Left ventricle myocardium superior (tissue), 1 donor: Measurements from ENCODE around the gene ABI3BP. TPM values are rescaled to one million over a fixed set of nuclear protein-coding genes. Genes with fewer than 3 reads are reported as not detected.

Experiments used
- ATAC-seq: fragments of 200-7000 bp; cut with Tn5 transposase; one replicate; pipeline ENCODE4 v1.9.1; 2020; ENCODE audit warnings: mild to moderate bottlenecking, moderate library complexity
- DNase-seq: peaks from one replicate; pipeline ENCODE4 v3.0.0-alpha.2; 2020
- intact Hi-C: fragments of 100-400 bp; cut with micrococcal nuclease; formaldehyde crosslinking; loops from one replicate; pipeline ENCODE4 v1.11.0; 2022
- total RNA-seq: library from RNA; stranded (reverse); fragmentation: NEBNext Ultra II Directional; extraction: Animal tissue kit (Norgen Biotek cat#: 25700); gene quantifications from one replicate; pipeline ENCODE4 v1.2.1, GENCODE V29; 2021
- donor health status: DM: no; HTN: yes; CAD: no; lungs with severe emphysema.

ABI3BP gene
- total RNA-seq, 1 donor from 2014 or later, result 23.4 TPM

DNA sequence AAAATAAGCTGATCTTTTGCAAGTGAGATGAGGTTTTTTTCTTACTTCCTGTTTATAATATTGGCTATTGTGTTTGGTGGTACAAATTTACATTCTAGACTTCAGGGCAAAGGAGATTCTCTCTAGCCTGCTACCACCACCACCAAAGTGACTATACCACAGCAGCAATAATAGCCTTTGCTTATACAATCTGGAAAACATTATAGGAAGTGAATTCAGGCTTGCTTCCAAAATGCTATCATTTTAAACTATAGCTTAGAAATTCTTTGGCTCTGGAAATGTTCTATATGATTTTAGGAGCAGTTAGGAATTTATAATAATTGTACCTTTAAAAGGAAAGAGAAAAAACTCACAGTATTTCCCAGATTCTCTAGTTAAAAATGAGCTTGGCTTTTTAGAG, 189.5 kb downstream of the ABI3BP start:
- no peak for ATAC-seq
- DNase-seq, result no peak
- intact Hi-C loops, result no loop called here

DNA sequence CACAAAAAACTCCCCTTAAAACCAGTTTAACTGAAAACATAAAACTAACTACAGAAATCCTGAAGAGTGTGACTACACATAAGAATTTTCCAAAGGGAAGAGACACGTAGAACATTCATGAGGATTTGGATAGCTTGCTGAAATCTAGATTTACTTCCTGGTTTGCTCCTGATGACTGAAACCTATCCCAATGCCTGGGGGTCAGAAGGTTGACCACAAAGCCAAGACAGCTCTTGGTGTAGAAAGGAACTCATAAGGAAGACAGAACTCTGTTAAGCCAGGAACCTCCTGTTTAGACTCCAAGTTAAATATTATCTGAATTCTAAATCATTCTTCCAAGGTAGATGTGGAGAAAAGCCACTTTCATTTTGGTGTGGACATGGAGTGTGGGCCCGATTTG, 191.1 kb downstream of the ABI3BP start:
- DNase-seq (no peak), ATAC-seq (no peak)
- intact Hi-C loops, result no loop called here

DNA sequence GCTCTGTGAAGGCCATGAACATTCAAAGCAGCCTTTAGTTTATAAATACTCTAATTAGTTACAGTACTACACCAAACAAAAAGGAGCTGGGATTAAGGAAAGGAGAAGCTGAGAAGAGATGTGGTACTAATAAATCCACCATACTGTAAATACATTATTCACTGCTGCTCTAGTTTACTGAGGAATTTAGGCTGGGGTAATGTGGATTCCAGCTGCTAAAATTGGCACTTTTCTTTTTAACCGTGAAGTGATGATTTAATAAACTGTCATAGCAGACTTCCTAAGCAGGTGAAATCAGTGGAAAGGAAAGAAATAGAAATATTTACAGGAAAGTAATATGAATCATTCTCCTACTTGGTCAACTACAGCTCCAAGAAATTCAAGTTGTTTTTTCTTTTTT, 195.2 kb downstream of the ABI3BP start:
- ATAC-seq, result no peak
- intact Hi-C loops, result loop anchor here (10.0 kb wide), 1 partner anchor 333 kb away; no protein-coding TSS in a partner anchor

DNA sequence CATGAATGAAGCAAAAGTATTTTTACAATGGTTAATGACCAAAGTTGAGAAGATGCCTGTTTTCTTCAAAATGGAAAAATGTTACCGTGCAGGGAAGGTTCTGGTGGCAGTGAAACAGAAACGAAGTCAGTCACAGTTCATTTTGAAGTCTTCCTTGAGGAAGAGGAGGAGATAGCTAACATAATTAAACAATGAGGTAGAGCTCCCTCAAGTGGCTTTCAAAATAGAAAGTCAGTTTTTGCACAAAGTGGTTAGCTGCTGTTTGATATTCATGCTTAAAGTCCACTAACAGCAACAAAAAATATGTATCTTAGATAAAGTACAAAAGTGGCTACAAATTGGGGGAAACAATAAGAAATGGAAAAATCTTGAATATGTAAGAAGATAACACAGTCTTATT, 196.7 kb downstream of the ABI3BP start:
- ATAC-seq (peak; percentile 38), DNase-seq (no peak)
- intact Hi-C loops, result loop anchor here (10.0 kb wide), 1 partner anchor 332 kb away; no protein-coding TSS in a partner anchor

More for the DNA sequence above, 195.2 kb downstream of the ABI3BP start:
- DNase-seq, result no peak

DNA sequence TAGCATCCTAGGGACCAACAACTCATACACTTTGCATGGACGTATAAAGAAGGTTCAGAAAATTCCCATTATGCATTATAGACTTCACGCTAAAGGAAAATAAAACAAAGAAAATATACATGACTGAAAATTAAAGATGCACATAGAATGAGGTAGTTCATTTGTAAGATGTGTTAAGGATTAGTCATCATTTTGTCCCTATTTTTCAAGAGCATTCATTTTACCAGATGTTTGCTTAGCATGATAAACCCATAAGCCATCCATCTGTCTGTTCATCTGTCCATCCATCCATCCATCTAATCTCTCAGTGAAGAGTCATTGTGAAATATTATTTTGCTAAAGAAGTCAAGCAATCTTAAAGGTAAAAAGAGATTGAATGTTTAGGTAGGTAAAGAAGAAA, 203.6 kb downstream of the ABI3BP start:
- no peak for DNase-seq
- ATAC-seq, result no peak
- intact Hi-C loops, result no loop called here

DNA sequence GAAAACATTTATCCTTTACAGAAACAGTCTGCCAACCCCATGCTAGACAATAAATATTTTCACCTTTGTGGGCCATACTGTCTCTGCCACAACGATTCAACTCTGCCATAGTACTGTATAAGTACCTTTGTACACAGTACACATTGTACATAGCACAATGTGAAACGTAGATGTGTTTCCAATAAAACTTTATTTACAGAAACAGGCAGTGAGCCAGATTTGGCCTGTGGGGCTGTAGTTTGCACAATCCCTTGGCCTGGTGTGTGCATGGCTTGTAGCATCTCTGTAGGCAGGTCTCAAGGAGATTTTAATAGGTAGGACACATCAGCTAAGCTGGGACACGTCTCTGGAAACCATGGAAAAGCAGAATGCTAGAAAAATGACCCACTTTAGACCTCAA, 209.6 kb downstream of the ABI3BP start:
- DNase-seq, result no peak
- intact Hi-C loops, result no loop called here
- no peak for ATAC-seq

DNA sequence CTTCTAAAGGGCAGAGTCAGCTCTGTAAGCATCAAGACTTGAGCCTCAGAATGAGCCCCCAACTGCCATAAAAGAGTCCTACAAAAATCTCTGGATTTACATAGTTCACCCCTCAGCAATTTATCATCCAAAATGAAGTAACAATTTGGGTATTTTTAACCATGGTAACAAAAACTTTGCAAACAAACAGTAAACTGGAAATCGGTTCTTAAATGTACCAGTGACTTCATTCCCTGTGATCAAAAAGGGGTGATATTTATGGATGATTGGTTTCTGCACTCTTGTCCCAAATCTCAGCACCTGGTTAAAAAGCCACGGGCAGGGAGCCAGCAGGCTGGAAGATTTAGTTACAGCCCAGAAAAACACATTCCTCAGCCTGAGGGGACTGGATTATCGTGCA, 210.3 kb downstream of the ABI3BP start:
- ATAC-seq, result peak; percentile 13
- intact Hi-C loops, result no loop called here
- DNase-seq, result no peak

DNA sequence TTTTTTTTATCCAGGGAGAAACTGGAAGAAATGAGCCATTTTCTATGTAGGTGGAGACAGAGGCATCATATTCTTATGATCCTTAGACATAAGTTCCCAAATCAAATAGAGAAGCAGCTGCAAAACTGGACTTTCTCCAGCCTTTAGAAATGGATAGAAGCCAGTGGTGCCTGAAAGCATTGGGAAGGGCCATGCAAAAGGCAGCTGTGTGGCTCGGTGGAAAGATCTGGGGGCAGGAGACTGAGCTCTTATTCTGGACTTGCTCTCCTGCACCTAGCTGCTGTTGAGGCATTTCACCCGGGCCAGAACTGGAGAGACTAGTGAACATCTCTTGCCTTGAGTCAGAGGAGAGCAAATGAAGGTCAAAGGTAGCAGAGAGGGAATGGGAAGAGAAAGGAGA, 210.9 kb downstream of the ABI3BP start:
- DNase-seq, result no peak

DNA sequence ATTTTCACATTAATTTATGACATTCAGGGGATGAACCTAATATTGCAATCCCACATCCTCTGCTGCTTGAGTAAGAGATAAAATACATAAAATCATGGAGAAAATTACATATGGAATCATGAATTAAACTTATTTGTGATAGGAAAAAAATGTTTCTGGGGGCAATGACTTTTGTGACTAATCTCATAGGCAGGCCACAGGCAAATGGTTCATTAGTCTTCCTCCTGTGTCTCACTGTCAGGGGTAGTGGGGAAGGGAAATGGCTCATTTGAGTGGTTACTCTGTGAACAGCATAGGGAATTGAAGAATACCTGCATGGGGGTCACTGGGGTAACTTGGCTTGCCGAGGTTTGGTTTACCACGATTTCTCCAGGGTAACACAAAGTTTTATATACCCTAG, 211.9 kb downstream of the ABI3BP start:
- intact Hi-C loops, result no loop called here
- DNase-seq, result no peak
- ATAC-seq, result no peak

More for the DNA sequence above, 210.9 kb downstream of the ABI3BP start:
- intact Hi-C loops, result no loop called here
- peak; percentile 61 for ATAC-seq

DNA sequence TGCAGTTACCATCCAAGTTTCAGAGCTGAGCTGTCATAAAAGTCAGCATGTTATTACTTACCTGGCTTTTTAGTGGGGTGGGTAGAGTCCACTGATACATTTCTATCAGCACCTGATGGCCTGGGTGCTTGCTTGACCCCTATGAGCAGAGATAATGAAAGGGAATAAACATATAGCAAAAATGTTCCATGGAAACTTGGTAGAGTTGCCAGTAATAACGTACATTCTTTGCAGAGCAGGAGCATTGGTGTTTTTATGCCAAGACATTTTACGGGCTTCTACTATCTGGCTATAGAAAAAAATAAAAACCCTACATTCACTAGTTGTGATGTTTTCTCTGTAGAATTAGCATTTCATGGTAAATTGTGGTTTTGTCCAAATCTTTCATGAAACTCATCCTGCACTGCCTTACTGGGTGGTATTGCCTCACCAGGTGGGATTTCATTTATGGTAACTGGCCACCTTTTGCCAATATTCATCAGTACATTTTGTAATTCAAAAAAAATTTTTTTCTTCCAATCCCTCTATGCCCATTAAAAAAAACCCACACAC, 213.1 kb downstream of the ABI3BP start:
- ATAC-seq (no peak), DNase-seq (no peak)
- intact Hi-C loops, result no loop called here

DNA sequence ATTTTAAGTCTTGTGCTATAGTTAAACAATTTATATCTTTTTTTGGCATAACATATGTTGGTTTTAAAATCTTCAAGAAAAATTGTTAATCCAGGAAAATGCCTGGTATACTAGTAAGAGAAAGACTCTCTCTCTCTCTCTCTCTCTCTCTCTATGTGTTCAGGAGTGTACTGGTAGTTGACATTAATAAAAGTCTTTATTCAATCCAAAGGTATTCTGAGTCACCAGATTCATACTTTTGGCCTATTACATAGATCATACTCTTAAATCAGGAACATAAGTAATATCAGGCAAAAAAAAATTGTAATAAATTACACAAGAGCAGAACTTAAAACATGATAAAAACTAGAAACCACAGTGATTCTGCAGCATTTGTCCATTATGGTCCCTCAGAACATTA, 213.7 kb downstream of the ABI3BP start:
- ATAC-seq, result no peak
- no peak for DNase-seq
- intact Hi-C loops, result no loop called here

DNA sequence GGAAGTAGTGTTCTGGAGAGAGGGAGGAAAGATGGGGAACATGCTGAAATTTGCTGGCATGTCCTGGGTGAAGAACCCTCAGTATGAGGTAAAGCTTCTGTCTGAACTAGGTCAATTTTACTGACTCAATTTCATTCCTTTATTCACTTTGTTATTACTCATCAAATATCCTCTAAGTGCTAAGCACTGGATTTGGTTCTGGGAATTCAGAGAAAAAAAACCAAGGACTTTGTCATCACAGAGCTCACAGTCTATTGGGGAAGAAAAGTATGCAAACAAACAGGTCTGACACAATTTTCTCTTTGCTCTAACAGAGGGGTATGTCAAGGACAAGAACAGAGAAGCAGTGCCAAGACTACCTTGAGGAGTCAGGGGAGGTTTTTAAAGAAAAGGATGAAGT, 215.9 kb downstream of the ABI3BP start:
- DNase-seq (no peak), ATAC-seq (no peak)
- intact Hi-C loops, result no loop called here

DNA sequence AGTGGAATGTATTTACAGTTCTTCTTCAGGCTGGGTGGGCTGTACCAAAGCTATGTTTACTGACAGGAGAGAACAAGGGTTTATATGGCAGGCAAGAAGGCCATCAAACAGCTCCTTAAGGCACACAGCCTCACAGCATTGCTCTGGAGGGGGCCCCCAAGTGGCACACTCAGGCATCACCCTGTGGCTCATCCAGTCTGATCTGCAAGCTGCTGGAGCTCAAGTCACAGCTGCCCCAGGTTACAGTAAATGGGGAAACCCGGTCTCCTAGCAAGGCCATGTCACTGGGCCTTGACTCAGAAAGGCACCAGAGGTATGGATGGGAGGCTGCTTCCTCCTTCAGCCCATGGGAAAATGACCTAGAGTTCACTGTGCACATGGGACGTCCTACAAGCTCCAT, 216.5 kb downstream of the ABI3BP start:
- intact Hi-C loops, result no loop called here
- no peak for ATAC-seq
- DNase-seq, result no peak

DNA sequence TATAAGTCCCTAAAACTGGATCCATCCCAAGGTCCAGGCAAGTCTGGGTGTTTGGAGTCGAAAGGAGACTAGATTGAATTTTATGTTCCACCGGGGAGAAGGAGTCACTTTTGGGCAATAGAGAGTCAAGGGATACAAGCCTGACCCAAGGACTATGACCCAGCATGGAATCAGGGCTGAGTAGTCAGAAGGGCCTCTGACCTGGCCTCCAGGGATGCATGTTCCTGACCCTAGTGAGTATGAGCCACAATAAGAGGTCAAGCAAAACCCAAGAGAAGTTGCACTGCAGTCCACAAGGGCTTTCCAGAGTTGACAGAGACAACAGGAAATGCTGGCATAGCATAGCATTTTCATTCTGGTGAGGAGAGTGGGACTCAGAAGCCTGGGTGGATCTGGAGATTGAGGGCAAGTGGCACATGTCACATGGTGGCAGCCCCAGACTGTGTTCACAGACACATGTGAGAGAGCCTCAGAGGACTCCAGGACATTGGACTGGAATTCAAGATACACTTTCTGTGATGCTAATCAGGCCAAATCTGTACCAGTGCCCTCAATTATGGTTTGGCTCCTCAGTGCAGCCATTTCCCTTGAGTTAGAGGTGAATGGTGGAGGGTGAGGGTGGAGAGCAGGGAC, 217.0 kb downstream of the ABI3BP start:
- intact Hi-C loops, result no loop called here
- DNase-seq (no peak), ATAC-seq (no peak)

DNA sequence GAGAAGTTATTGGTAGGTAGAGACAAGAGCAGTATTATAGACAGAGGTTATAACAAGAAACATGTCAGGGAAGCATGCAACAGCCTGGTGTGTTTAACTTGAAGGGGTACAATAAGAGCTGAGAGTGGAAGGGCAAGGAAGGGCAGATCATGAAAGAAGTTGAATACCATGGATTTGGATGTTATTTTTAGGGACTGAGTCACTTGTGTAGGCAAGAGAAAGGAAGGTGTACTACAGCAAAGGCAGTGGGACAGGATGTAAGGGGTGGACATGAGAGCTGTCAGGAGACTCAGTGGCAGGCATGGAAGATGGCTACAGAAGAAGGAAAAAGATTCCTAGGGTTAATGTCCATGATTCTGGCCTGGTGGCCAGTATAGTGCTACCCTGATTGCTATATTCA, 217.6 kb downstream of the ABI3BP start:
- ATAC-seq (peak; percentile 56), DNase-seq (no peak)
- intact Hi-C loops, result no loop called here

DNA sequence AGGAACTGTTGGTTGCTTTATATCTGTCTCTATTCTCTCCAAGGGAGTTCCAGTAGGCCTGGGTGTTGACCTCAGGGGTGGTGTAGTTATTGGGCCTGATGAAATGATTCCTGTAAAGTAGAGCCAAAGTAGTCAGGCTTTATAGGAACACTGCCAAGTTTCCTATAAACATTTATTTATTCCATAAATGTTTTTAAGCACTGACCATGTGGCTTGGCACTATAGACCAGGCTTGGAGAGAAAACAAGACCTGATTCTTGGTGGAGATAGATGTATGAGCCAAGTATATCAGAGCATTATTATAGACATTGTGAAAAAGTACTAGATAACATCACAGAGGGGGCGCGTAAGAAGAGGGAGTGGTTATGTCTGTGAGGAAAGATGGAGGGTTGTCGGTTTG, 218.0 kb downstream of the ABI3BP start:
- intact Hi-C loops, result no loop called here
- no peak for ATAC-seq
- no peak for DNase-seq

DNA sequence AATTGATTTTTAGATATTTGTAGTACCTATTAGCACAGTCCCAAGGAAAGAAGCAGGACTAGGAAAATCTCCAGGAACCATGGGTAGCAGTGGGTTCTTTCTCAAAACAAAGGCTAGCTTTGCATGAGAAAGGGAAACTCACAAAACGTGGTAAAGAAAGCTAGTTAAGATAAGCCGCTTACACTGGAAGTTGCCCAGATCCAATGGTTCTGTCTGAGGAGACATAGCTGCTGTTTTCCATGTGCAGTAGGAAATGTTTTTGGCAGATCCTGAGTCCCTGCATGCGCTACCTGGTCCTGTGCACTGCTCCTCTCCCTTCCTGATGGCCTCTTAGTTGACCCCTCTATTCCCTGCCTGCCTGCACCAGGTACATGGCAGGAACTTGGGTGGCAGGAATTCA, 223.5 kb downstream of the ABI3BP start:
- no peak for DNase-seq
- intact Hi-C loops, result no loop called here

DNA sequence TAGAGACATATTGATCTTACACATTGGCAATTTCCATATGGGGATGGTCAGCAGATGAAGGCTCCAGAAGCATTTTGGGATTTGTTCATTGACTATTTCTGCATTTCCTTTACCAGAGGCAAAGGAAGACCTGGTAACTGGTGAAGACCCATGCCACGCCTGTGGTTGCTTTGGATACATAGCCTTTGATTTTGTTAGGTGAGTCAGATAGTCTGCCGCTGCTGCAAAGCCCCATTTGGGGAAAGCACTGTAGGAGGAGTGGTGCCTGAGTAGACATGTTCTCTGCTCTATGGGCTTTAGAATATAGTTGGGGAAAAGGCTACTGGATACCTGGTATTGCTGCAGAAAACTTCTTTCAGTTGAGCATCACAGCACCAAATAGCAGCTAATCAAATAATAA, 227.2 kb downstream of the ABI3BP start:
- DNase-seq (no peak), ATAC-seq (no peak)
- intact Hi-C loops, result no loop called here

More for the DNA sequence above, 223.5 kb downstream of the ABI3BP start:
- ATAC-seq, result no peak

DNA sequence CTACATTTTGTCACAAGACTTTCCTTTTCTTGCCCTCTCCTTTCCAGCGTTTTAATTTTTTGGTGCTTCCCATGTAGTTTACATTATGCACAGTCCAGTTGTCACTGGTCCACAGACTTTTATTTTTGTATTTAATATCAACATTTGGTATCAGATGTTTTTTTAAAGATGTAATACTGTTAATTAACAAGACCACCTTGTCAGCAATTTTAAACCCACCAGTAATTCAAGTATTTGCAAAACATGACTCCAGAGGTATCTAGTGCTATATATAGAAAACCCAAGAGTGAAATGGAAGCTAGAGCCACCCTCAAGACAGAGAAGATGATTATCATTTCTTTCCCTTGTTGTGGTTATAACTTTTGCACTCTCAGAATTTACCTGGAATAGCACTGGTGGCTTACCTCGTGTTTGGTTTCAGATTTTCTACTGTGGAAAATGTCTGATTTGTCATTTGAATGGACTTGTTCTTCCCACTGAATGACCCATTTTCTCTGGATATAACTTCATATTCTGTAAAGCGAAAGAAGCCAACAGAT, 227.7 kb downstream of the ABI3BP start:
- ATAC-seq, result no peak
- DNase-seq, result no peak
- intact Hi-C loops, result no loop called here

DNA sequence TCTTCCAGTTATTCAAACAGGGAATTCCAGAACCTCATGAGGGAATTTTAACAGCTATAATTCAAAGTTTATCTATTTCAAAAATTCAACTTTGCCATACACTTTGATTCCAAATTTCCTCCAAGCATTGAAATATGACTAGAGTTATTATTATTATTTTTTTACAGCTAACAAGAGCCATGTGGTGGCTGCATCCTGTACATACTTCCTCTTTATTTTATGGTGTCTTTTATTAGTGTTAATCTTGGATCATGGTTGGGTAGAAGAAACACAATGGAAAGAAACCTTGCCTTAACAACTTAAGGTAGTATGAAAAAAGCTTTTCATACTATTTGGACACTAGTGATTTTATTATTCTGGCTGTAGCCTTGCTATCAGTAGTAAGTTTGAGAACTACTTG, 231.3 kb downstream of the ABI3BP start:
- no peak for ATAC-seq
- no peak for DNase-seq
- intact Hi-C loops, result no loop called here
